GM21576 (cell line): ENCODE data around the gene IPP.
"Not testable (repeated sequence)": the region's sequence is repeated elsewhere in the genome, so short reads cannot be mapped to it uniquely, and the experiment has no call there.

Source experiments
- ATAC-seq: cut with Tn5 transposase; IDR thresholded peaks from one replicate; pipeline ENCODE4 v1.9.1; 2021; ENCODE audit warnings: mild to moderate bottlenecking, moderate library complexity; ENCODE audit not compliant: unreplicated experiment

The IPP gene

DNA sequence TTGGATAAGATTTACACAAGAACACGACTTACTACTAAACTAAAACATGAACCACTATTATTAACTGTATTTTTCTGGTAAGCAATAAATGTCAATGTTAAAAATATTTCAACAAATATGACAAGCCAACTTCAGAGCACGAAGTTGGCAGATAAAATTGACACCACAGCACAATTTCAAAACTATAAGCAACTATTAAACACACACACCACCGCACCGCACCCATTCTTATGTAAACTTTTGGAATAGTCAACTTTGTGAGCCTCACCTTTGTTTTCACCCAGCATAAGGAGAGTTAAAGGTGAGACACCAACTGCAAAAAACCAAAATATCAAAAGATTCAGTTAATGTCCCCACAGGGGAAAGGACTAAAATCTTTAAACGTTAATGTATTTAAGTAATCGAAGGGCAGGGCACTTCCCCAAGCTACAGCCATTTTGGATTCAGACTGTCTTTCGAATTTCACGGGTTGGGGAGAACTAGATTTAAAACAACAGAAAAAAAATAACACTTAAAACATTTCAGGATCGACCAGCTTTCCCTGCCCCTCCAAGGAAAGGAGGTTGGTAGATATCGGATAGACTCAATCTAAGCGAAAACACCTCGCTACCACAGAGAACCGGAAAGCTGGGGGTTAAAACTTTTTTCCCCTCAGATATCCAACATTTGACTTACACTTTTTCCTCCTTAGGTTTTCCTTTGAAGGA, 65.0 kb downstream of the IPP start:
- ATAC-seq, result no peak

- ATAC-seq, result no peak
Measured at GRCh38 chr1:45684402-45684801, 66.1 kb downstream of the IPP start.

GRCh38 chr1:45682942-45683341, 67.5 kb downstream of the IPP start:
- ATAC-seq, result no peak

GRCh38 chr1:45679123-45679522, 71.3 kb downstream of the IPP start:
- no peak for ATAC-seq

DNA sequence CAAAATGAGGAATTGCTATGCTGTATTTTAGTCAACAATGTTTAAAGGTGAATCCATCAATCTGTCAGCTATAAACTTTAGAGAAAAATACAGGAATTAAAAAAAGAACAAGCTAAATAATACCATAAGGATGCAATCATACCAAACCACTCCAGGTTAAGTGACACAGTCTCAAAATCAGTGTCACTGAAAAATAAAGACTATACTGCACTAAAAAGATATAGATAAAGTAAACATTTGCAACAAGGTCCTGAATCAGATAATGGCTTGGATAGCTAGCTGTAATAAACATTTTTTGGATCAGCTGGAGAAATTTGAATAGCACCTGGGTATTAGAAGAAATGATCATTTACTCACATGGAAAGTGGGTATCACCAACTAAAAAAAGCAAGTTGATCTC, 72.0 kb downstream of the IPP start:
- no peak for ATAC-seq

- ATAC-seq, result no peak
Measured at GRCh38 chr1:45677751-45678245, 72.7 kb downstream of the IPP start.

- not testable (repeated sequence) for ATAC-seq
Measured at GRCh38 chr1:45676553-45676952, 73.9 kb downstream of the IPP start.

GRCh38 chr1:45674478-45674877, 76.0 kb downstream of the IPP start:
- ATAC-seq, result no peak

- no peak for ATAC-seq
Measured at GRCh38 chr1:45673956-45674355, 76.5 kb downstream of the IPP start.

DNA sequence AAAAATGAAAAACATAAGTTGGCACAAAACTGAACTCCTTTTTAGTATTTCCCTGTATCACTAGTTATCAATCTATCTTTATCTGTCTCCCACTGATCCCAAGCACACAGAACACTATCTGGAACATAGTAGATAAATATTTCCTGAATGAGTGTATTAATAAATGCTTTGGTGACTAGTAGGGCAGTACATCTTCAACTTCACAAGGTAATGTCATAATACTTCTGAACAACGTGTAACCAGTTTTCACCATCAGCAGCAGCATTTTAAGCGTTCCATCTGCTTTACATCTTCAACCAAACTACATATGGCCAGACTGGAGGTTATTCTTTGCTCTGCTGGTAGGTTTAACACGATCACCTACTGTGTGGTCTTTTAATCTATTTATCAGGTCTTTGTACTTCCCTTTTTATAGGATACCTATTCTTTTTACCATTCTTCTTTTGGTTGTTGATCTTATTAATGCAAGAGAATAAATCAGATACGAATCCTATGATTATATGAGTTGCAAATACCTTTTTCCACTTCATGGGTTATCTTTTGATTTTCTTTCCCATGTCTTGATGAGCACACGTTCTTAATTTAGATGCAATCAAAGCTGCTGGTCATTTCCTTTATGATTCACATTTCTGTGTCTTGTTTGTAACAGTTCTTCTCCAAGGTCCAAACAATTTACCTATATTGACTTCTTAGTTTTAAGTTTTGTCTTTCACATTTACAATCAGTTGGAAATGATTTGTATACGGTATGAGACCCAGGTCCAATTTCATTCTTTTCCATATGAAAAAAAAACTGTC, 80.4 kb downstream of the IPP start:
- ATAC-seq, result no peak

DNA sequence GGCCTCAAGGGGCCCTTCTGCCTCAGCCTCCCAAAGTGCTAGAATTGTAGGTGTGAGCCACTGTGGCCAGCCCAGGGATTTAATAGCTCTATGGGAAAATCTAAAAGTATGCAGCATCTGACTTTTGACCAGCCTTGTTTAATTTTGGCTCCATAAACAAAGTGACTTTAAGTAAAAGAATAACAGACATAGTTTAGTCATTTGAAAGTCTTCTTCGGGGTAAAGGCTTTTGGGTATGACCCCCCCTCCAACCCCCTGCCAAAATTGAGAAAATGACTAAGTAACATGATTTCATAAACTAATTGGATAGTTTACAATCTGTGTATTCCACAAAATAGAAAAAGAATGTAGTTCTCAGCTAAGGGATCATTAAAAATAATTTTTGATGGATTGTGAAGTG, 81.1 kb downstream of the IPP start:
- no peak for ATAC-seq

DNA sequence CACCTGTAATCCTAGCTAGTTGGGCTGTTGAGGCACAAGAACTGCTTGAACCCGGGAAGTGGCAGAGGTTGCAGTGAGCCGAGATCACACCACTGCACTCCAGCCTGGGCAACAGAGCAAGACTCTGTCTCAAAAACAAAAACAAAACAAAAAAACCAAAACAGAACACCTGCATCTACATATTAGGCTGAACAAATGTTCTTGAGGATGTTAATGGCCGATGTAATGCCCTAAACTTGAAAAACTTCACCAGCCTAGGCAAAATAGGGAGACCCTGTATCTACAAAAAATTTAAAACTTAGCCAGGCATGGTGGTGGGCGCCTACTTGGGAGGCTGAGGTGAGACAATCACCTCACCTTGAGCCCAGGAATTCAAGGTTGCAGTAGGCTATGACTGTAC, 81.9 kb downstream of the IPP start:
- no peak for ATAC-seq

- no peak for ATAC-seq
Measured at GRCh38 chr1:45667321-45668111, 82.9 kb downstream of the IPP start.

- no peak for ATAC-seq
Measured at GRCh38 chr1:45666836-45667235, 83.6 kb downstream of the IPP start.

DNA sequence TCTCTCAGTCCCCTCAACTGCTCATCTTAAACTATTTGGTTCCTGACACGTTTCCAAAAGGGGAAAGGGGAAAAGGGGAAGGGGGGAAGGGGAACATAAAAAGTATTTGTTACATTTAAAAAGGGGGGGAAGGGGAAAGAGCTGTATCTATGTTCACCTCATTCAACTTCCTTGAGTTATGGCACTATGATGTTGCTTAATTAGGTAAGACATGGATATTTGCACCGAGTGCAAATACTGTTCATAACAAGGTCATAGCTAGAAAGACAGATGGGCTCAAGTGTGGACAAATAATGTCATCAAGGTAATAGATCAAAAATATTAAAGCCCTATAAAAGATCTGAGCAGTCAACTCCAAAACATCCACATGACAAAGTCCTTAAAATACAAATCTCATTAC, 90.1 kb downstream of the IPP start:
- no peak for ATAC-seq

- no peak for ATAC-seq
Measured at GRCh38 chr1:45659222-45659621, 91.2 kb downstream of the IPP start.

DNA sequence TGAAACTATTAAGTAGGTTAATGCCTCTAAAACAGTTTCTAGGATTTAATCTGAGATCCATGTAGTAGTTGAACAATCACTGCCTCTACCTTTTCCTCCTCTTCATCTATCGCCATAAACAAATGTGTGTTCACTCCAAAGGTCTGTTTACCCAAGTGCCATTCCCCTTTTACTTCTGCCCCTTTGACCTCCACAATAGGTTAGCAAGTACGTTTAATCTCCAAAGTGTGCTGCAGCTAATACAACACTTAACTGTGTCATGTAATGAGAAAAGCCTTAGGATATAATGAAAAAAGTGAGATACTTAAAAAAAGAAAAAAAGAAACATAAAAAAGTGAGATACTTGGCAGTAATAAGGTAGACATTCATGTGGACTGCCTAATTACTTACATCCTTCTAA, 92.3 kb downstream of the IPP start:
- ATAC-seq, result no peak

DNA sequence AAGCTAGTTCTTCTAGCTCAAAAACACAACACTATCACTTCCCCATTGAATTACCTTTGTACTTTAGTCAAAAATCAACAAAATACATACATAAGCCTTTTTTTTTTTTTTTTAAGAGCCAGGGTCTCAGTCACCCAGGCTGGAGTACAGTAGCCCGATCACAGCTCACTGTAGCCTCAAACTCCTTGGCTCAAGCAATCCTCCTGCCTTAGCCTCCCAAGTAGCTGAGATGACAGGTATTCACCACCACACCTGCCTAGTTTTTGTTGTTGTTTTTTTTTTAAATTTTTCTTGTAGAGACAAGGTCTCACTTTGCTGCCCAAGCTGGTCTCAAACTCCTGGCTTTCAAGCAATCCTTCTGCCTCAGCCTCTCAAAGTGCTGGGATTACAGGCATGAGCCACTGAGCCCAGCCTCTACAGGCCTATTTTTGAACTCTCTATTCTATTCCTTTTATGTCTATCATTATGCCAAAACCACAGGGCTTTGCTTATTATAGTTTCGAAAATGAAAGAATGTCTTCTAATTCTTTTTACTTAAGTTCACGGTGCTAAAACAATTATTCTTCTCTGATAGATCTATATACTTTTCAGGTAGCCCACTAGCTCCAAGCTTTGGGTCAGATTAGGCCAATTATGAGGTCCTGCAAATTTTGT, 93.8 kb downstream of the IPP start:
- ATAC-seq, result no peak

GRCh38 chr1:45654540-45655280, 95.7 kb downstream of the IPP start:
- no peak for ATAC-seq
